Measurements from ENCODE around the gene TNNT2. TPM values are rescaled to one million over a fixed set of nuclear protein-coding genes. Genes with fewer than 3 reads are reported as not detected.
A peak's percentile ranks its signal among the peaks of the same experiment; 100 is the strongest.

The TNNT2 gene
- total RNA-seq (2021) (0.90 and 2.3 TPM in 2 replicates), Bru-seq, nascent RNA (percentile 14 among the genes with signal in this experiment), BruChase-seq, experiment 1, labeled RNA remaining after a 2-hour chase (percentile 12 among the genes with signal in this experiment), BruChase-seq, experiment 2, labeled RNA remaining after a 6-hour chase (percentile 8 among the genes with signal in this experiment)
- long read RNA-seq, partial matches to known transcripts = 1 of 1 reads
- long read RNA-seq, other reads (novel, unspliced or antisense) = 0 of 1 reads

GRCh38 chr1:201377611-201378092 is at the start of gene TNNT2:
TNNT2 (minus strand) TSS chr1:201377680; CDS start chr1:201373254, 4,426 bp downstream.
- Histone ChIP-seq H3K27me3 (replicated peaks; ENCODE audit: insufficient read depth, low read depth, low read length, poor library complexity) (no peaks in the 10 kb centered on the region), H3K4me1 (ENCODE audit: insufficient read depth, low read length, poor library complexity, severe bottlenecking) (no peaks in the 10 kb centered on the region), H3K9me3 (ENCODE audit: low read depth, low read length, poor library complexity, severe bottlenecking) (no peaks in the 10 kb centered on the region), H3K36me3 (ENCODE audit: insufficient read depth, low read length, poor library complexity, severe bottlenecking) (no peaks in the 10 kb centered on the region), H3K27ac (ENCODE audit: low read depth, low read length, poor library complexity, severe bottlenecking) (no peak within 1 kb of the TSS), H3K4me3 (ENCODE audit: low read depth, low read length, poor library complexity, severe bottlenecking) (no peak within 1 kb of the TSS)
- ChIA-PET CTCF (no interaction called here), POLR2A (ENCODE audit: low non-redundant PET) (no interaction called here)
- intact Hi-C loops (cut with micrococcal nuclease; ENCODE audit: unreplicated experiment) = no loop called here
- BruUV-seq (replicated peaks) = no TSS peak
- no peak for DNase-seq (ENCODE audit: low spot score)
- TF ChIP-seq CTCF (conservative IDR thresholded peaks at IDR 0.05; ENCODE audit: low read depth, low read length) (no peak), EZH2 (IDR thresholded peaks at IDR 0.05; ENCODE audit: borderline replicate concordance, low read depth, low read length, poor library complexity, severe bottlenecking) (no peak)

- H3K36me3 ChIP-seq (ENCODE audit: insufficient read depth, low read length, poor library complexity, severe bottlenecking) = no peaks in the 10 kb centered on the region
- no peaks in the 10 kb centered on the region for H3K27me3 ChIP-seq (replicated peaks; ENCODE audit: insufficient read depth, low read depth, low read length, poor library complexity)
- H3K4me1 ChIP-seq (ENCODE audit: insufficient read depth, low read length, poor library complexity, severe bottlenecking) = no peaks in the 10 kb centered on the region
- POLR2A ChIA-PET (ENCODE audit: low non-redundant PET) = no interaction called here
- no peak overlapping the region for H3K27ac ChIP-seq (ENCODE audit: low read depth, low read length, poor library complexity, severe bottlenecking)
- TF ChIP-seq EZH2 (IDR thresholded peaks at IDR 0.05; ENCODE audit: borderline replicate concordance, low read depth, low read length, poor library complexity, severe bottlenecking) = no peak
- TF ChIP-seq CTCF (conservative IDR thresholded peaks at IDR 0.05; ENCODE audit: low read depth, low read length) = no peak
- no peak overlapping the region for H3K4me3 ChIP-seq (ENCODE audit: low read depth, low read length, poor library complexity, severe bottlenecking)
- no TSS peak for BruUV-seq (replicated peaks)
- DNase-seq (ENCODE audit: low spot score) = no peak
- intact Hi-C loops (cut with micrococcal nuclease; ENCODE audit: unreplicated experiment) = no loop called here
- no peaks in the 10 kb centered on the region for H3K9me3 ChIP-seq (ENCODE audit: low read depth, low read length, poor library complexity, severe bottlenecking)
- CTCF ChIA-PET = interaction anchor here (0.8 kb wide), 1 partner anchor 79 kb away, joined by 3 read pairs; no protein-coding TSS in a partner anchor
Measured at GRCh38 chr1:201426479-201427310, 49.2 kb upstream of the TNNT2 start.

- ChIA-PET CTCF (no interaction called here), POLR2A (ENCODE audit: low non-redundant PET) (interaction anchor here (0.5 kb wide), 1 partner anchor 180 kb away, joined by 4 read pairs; no protein-coding TSS in a partner anchor)
- Histone ChIP-seq H3K27me3 (replicated peaks; ENCODE audit: insufficient read depth, low read depth, low read length, poor library complexity) (no peaks in the 10 kb centered on the region), H3K9me3 (ENCODE audit: low read depth, low read length, poor library complexity, severe bottlenecking) (no peaks in the 10 kb centered on the region), H3K36me3 (ENCODE audit: insufficient read depth, low read length, poor library complexity, severe bottlenecking) (no peaks in the 10 kb centered on the region), H3K4me3 (ENCODE audit: low read depth, low read length, poor library complexity, severe bottlenecking) (no peak overlapping the region), H3K4me1 (ENCODE audit: insufficient read depth, low read length, poor library complexity, severe bottlenecking) (no peaks in the 10 kb centered on the region), H3K27ac (ENCODE audit: low read depth, low read length, poor library complexity, severe bottlenecking) (no peak overlapping the region)
- peak; percentile 27 for DNase-seq (ENCODE audit: low spot score)
- intact Hi-C loops (cut with micrococcal nuclease; ENCODE audit: unreplicated experiment) = no loop called here
- BruUV-seq (replicated peaks) = no TSS peak
- TF ChIP-seq CTCF (conservative IDR thresholded peaks at IDR 0.05; ENCODE audit: low read depth, low read length) (no peak), EZH2 (IDR thresholded peaks at IDR 0.05; ENCODE audit: borderline replicate concordance, low read depth, low read length, poor library complexity, severe bottlenecking) (no peak)
Measured at GRCh38 chr1:201424146-201424545, 46.7 kb upstream of the TNNT2 start.

Measured in A673 (cell line).